Activated CD4-positive, CD25-positive, alpha-beta regulatory T cell treated with anti-CD3 and anti-CD28 coated beads, Interleukin-2, amount 50 U/mL, for 24 hours (primary cell): ENCODE measurements around the gene FNDC5.
"Not testable (repeated sequence)": the region's sequence is repeated elsewhere in the genome, so short reads cannot be mapped to it uniquely, and the experiment has no call there.

ENCODE experiments used
- ATAC-seq, 2 donors: fragments of 150-1000 bp; cut with Tn5 transposase; one replicate each; pipeline ENCODE4 v1.10.0; 2021; ENCODE audit warnings: mild to moderate bottlenecking in 1 of 2, moderate library complexity in 1 of 2

FNDC5 gene

DNA sequence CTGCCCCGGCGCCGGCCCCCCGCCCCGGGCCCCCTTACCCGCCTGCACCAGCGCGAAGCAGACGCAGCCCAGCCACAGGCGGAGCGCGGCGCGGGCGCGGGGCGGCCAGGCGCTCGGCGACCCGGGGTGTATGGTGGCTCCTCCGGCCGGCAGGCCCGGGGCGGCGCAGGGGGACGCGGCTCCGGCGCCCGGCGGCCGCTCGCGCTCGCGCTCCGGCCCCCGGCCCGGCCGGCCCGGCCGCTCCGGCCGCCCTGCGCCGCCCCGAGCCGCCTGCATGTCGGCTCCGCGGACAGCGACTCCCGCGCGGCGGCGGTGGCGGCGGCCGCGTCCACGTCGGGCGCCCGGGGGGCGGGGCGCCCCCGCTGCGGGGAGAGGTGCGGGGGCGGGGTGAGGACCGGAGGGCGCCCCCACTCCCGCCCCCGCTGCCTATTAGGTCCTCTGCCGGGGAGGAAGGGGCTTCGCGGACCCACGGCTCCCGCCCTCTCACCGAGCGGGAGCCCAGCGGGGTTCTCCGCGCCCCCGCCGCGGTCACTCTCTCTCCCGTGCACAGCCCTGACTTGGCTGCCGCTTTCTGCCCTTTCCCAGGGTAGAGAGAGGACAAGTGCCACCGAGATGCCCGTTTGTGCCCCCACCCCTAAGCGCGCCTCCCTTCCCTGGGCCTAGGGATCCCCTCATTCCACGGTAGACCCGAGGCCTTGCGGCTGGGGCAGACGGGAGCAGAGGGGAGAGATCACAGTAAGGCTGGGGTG is at the start of gene FNDC5:
Gene FNDC5 (minus strand): TSS at position 298 of the 749 bp plus-strand sequence.
- peak in 1 of 2 donors; percentile 11 for ATAC-seq

DNA sequence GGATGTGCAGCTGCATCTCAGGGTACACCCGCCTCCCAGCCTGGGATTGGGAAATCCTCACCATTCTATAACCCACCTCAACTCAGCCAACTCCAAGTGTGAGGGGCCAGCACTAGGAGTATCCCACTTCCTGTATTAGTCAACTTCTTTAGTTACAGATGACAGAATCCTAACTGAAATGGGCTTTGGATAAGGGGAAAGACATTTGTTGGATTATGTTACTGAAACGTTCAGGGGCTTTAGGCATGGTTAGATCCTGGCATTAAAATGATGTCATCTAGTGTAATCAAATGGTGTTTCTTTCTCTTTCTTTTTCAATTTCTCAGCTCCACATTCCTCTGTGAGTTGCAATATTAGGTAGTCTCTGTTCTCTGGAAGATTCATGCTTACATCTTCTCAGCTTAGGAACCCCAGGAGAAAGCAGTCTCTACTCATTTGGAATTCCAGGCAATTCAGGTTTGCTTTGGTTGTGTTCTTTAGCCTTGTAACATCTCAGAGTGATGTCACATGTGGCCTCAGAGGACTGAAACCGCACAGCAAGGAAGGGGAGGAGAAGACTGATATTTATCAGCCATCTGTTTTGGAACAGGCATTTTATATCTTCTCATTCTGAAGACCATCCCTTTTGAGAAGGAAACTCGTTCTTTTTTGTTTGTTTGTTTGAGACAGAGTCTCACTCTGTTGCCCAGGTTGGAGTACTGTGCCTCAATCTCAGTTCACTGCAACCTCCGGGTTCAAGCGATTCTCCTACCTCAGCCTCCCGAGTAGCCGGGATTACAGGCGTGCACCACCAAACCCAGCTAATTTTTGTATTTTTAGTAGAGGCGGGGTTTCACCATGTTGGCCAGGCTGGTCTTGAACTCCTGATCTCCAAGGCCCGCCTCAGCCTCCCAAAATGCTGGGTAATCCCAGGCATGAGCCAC is 49.4 kb upstream of the FNDC5 start:
- ATAC-seq, result no peak

DNA sequence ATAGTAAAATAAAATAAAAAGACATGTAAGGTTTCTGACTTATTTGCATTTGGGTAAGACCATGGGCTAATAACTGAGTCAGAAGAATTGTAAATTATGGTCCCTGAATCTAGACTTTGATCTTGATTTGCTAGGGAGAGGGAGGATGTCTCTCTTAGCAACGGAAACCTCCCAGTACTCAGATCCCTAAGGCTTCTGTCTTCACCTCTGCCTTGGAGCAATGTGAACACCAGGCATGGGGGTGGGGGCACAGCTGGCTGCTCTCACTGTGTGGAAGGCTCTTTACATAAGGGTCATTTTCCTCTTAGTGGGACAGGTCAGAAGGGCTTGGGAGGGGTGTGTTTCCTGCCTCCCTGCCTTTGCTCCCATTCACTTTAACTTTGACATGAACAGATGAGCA is 47.5 kb upstream of the FNDC5 start:
- ATAC-seq, result no peak

- ATAC-seq, result no peak
Measured at GRCh38 chr1:32917521-32917920, 46.8 kb upstream of the FNDC5 start.

DNA sequence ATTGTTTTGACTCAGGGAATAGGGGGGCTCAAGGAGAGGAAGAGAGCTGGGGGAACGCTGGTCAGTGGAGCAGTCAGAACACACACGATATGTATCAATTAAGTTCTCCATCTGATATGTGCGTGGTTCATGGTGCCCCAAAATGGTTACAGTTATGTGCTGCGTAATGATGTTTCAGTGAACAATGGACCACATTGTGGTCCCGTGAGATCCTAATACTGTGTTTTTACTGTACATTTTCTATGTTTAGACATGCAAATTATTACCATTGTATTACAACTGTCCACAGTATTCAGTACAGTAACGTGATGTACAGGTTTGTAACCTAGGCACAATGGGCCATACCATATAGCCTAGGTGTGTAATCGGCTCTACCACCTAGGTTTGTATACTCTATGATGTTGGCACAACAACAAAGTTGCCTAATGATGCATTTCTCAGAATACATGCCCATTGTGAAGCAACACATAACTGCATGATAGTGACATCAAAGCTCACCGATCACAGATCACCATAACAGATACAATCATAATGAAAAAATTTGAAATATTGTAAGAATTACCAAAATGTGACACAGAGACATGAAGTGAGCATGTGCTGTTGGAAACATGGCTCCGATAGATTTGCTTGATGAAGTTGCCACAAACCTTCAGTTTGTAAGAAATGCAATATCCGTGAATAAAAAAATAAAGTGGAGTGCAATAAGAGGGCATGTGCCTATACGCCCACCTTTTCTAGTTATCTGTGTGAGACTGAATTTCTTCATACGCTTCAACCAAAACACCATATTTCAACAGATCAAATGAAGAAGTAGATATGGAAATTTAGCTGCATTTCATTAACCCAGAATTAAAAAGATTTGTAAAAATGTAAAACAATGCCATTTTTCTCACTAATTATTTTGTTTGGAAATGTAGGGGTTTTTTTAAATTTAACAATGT is 45.3 kb upstream of the FNDC5 start:
- no peak for ATAC-seq

- no peak for ATAC-seq
Measured at GRCh38 chr1:32910319-32910718, 39.6 kb upstream of the FNDC5 start.

GRCh38 chr1:32907435-32907834 is 36.7 kb upstream of the FNDC5 start:
- ATAC-seq, result no peak

- ATAC-seq, result no peak
Measured at GRCh38 chr1:32906654-32907053, 35.9 kb upstream of the FNDC5 start.

DNA sequence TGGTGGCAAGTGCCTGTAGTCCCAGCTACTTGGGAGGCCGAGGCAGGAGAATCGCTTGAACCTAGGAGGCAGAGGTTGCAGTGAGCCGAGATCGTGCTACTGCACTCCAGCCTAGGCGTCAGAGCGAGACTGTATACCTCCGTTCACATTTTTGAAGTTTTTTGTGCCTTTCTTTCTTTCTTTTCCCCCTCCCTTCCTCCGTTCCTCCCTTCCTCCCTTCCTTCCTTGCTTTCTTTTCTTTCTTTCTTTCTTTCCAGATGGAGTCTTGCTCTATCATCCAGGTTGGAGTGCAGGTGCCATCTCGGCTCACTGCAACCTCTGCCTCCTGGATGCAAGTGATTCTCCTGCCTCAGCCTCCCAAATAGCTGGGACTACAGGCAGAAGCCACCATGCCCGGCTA is 34.9 kb upstream of the FNDC5 start:
- ATAC-seq, result not testable (repeated sequence)

- no peak for ATAC-seq
Measured at GRCh38 chr1:32904797-32905196, 34.1 kb upstream of the FNDC5 start.

GRCh38 chr1:32903991-32904785 is 33.5 kb upstream of the FNDC5 start:
- no peak for ATAC-seq

DNA sequence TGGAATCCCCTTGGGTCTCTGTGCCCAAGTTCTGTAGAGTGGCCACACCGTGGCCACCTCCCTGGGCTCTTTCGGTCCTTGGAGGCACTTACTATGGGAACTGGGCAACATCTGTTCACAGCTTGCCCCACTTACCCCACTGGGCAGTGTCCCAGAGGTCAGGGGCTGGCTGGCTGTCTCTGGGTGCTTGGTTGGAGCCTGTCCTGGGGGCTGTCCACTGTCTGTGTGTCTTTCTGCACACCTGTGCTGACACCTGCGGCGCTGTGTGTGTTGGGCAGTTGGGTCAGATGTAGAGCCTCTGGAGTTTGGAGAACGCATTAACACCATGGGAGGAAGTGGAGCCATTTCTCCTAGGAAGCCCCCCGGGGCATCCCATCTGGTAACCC is 31.8 kb upstream of the FNDC5 start:
- no peak for ATAC-seq

GRCh38 chr1:32901823-32902534 is 31.3 kb upstream of the FNDC5 start:
- no peak for ATAC-seq

GRCh38 chr1:32900956-32901822 is 30.5 kb upstream of the FNDC5 start, which contains the start of gene TMEM54:
Gene TMEM54 (minus strand): TSS chr1:32901389. CDS start chr1:32901238, 151 bp downstream.
- peak; percentile 38 to 58 for ATAC-seq

GRCh38 chr1:32900371-32900955 is 29.8 kb upstream of the FNDC5 start:
- ATAC-seq, result no peak

DNA sequence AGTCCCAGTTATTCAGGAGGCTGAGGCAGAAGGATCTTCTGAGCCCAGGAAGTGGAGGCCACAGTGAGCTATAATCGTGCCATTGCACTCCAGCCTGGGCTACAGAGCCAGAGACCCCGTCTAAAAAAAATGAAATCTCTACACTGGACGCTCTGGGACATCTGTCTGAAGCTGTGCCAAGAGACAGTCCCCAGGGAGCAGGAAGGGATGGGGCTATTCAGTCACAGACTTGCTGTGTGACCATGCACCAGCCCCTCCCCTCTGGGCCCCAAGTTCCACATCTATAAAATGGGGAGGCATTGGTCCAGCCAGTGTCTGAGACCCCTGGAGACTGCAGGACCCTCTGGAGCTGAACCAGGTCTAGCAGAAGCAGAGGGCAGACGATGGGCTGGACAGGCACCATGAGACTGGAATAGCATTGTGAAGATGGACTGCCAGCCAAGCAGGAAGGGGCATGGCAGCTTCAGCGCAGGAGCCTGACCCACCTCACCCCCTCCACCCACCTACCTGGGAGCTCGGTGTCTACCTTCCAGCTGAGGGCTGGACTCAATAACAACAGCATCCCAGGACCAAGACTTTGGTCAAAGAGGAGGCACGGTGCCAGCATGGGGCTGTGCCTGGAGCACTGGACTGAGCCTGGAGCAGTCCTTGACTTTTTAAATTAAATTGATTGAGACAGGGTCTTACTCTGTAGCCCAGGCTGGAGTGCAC is 29.0 kb upstream of the FNDC5 start:
- no peak for ATAC-seq

DNA sequence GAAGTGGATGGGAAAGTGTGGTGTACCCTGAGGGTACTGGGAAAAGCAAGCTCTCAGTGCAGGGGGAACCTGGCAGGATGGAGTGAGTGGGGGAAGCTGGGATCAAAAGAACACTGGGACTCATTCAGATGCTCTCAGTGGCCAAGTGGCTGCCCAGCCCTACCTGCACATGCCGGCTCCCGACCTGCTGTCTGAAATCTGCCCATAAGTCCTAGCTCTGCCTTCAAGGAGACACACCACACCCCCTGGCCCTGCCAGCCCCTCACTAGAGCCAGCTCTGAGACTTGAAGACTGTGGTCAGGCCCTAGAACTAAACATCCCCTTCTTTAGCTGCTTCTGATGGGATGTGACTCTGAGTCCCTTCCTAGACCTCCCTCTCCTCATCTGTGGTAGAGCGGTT is 28.2 kb upstream of the FNDC5 start:
- ATAC-seq, result no peak

DNA sequence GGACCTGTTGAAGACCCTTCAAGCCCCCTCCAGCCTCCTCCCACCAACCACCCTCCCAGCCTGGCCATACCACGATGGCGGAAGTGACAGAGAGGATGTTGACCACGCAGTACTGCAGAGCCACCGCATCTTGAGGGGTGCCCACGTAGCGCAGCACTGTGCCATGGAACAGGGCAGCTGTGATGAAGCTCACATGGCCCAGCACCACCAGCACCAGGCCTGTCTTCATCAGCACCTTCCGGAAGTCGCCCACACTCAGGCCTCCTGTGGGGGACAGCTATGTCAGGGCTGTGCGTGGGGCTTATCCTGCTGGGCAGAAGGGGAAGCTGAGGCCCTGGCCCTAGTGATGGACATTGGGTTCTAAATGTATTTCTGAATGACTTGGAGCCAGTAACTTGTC is 27.3 kb upstream of the FNDC5 start:
- no peak for ATAC-seq
